Measurements from ENCODE around the gene ADGRB2. TPM values are rescaled to one million over a fixed set of nuclear protein-coding genes. Genes with fewer than 3 reads are reported as not detected.
A peak's percentile ranks its signal among the peaks of the same experiment; 100 is the strongest.

The ADGRB2 gene
- total RNA-seq, 2 donors from 2014 or later: 14.4 to 19.1 TPM

DNA sequence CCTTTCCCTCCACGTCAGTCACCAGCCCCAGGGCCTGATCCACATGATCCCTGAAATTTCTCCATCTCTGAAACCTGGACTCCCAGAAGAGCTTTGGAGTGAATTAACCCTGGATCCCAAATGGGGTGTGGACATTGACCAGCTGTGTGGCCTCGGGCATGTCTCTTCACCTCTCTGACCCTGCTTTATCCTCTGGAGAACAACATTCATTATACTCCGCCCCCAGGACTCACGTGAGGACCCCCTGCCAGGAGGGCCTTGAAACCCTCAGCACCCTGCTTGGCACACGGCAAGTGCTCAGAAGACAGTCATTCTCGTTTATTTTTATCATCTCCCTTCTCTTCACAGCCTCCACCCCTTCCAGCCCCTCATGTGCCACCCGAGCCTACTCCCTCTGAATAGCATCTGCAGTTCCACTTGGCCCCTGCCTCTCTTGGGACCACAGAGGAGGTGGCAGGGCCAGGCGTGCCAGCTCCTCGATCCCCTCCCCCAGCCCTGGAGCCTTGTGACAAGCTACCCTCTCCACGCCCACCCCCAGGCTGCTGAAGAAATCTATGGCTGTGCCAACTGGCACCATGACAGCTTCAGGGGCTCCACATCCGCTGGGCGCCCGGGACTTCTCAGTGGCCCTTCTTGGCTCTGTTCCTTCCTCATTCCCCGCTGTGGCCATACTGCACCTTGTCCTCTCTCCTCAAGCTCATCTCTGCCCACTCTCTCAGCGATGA is 18.0 kb downstream of the ADGRB2 start:
- Histone ChIP-seq H3K27me3 (no peaks in the 10 kb centered on the region), H3K9me3 (no peaks in the 10 kb centered on the region), H3K4me3 (no peak overlapping the region), H3K4me1 (peaks cover 0 to 55% of the 10 kb centered on the region in 2 donors), H3K27ac (peak overlapping the region; percentile 46 to 53), H3K36me3 (no peaks in the 10 kb centered on the region)
- no peak for DNase-seq (ENCODE audit: low spot score)
- TF ChIP-seq, protein P1, sequence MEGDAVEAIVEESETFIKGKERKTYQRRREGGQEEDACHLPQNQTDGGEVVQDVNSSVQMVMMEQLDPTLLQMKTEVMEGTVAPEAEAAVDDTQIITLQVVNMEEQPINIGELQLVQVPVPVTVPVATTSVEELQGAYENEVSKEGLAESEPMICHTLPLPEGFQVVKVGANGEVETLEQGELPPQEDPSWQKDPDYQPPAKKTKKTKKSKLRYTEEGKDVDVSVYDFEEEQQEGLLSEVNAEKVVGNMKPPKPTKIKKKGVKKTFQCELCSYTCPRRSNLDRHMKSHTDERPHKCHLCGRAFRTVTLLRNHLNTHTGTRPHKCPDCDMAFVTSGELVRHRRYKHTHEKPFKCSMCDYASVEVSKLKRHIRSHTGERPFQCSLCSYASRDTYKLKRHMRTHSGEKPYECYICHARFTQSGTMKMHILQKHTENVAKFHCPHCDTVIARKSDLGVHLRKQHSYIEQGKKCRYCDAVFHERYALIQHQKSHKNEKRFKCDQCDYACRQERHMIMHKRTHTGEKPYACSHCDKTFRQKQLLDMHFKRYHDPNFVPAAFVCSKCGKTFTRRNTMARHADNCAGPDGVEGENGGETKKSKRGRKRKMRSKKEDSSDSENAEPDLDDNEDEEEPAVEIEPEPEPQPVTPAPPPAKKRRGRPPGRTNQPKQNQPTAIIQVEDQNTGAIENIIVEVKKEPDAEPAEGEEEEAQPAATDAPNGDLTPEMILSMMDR (IDR thresholded peaks at IDR 0.05): no peak

DNA sequence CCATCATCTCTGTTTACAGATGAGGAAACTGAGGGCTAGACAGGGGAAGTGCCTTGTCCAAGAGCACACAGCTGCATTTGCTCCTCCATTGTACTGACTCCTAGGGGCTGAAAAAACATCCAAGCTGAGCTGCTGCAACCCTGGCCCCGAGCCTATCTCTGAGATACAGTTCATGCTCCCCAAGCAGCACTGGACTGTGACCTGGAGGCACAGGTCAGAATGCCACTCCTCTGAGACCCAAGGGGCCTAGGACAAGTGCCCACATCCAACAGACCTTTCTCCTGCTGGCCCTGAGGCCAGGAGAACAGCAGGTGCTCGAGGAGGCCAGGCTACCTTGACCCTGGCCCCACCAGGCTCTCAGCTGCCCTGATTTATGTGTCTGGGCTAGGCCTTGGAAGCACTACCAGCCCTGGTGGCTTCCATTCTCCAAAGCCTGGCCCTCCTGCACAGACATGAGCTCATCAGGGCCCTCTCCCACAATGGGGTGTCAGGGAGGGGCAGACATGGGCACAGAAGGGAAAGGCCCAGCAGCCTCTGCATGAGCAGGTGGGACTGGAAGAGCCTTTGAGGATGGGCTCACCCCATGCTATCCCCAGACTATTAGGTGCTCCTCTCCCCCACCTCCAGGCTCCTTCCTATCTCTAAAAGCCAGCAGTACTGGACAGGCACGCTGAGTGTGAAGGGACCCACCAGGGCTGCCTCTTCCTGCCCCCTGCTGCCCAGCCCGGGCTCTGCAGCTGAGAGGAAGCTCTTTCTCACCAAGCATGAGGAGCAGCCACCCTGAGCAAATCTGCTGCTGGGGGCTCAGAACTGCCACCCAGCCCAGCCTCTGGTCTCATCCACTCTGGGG is 18.8 kb downstream of the ADGRB2 start:
- H3K9me3 ChIP-seq: no peaks in the 10 kb centered on the region
- no peak overlapping the region for H3K4me3 ChIP-seq
- H3K4me1 ChIP-seq: peaks cover 0 to 47% of the 10 kb centered on the region in 2 donors
- peak overlapping the region in 1 of 2 donors; percentile 46 for H3K27ac ChIP-seq
- peak; percentile 66 for DNase-seq (ENCODE audit: low spot score)
- TF ChIP-seq, protein P1 (IDR thresholded peaks at IDR 0.05): peak; percentile 76 to 83
- H3K27me3 ChIP-seq: no peaks in the 10 kb centered on the region
- no peaks in the 10 kb centered on the region for H3K36me3 ChIP-seq

DNA sequence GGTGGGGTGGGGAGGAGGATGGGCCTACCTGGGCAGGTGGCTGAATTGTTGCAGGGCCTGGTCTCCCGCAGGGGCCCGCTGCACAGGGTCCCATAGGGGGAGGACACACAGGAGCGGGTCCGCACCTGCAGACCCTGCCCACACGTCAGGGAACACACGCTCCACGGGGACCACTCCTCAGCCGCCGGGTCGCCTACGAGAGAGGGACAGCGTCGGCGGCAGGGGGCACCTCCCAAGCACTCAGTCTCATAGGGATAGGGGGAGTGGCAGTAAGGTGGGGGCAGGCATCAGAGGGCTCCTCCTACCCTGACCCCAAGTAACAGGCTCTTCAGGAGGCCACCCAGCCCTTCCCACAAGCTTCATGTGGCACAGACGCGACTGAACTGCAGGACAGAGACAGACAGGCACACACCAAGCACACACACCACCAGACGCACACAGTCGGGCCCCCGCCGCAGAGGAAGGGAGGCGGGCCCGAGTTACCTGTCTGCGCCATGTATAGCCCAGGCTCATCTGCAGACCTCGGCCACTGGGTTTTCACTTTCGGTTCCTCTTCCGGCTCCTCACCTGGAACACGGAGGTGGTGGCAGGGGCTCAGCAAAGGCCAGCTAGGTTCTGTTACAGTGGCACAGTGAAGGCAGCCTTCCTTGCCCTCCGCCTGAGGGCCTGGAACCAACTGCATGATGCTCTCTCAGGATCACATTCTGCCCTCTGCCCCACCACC is 19.8 kb downstream of the ADGRB2 start:
- Histone ChIP-seq H3K36me3 (no peaks in the 10 kb centered on the region), H3K4me3 (no peak overlapping the region), H3K27ac (no peak overlapping the region), H3K9me3 (no peaks in the 10 kb centered on the region), H3K4me1 (peaks cover 0 to 39% of the 10 kb centered on the region in 2 donors), H3K27me3 (no peaks in the 10 kb centered on the region)
- TF ChIP-seq, protein P1 (IDR thresholded peaks at IDR 0.05): no peak
- no peak for DNase-seq (ENCODE audit: low spot score)

DNA sequence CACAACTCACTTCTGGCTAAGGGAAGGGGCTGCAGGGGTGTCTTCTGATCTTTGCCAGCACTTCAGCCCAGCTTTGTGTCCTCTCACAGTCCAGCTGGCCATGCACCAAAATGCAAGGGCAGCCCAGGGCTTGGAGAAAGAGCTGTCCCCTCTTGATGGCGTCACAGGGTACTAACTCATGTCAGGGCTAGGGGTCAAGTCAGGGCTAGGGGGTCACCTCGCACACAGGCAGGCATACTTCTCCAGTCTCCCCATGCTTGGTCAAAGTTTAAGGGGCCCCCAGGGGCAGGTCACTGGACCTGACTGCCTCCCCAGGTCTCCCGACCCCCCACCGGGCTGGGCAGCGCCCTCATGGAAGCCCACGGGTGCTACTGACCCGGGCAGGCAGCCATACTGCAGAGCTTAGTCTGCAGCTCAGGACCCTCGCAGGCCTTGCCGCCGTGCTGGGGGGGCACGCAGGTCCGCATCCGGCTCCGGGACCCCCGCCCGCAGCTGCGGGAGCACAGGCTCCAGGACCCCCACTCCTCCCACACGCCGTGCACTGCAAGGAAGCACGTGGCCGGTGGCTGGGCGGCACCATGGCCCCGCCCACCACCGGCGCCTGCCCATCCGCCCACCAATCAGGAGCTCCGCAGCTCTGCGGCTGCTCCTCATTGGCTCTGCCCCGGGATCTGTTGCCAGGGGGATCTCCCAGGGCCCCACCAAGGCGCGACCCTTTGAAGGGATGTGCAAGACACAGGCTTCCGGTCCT is 21.5 kb downstream of the ADGRB2 start:
- no peak overlapping the region for H3K27ac ChIP-seq

DNA sequence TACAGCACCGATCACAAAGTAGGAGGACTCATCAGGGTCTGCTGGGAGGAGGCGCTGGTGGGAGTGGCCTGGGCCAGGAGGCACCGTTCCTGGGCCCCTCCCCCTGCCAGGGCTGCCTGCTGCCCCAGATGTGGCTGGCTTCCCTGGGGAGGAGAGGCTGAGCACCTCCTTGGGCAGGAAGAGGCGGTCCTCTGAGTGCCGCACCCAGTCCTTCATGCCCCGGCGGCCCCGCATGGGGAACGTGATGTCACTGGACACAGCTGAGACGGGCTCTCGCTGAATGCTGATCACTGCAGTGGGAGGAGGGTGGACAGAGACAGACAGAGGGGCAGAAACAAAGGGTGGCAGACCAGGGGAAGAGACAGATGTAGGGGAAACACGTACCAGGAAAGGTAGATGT is 24.8 kb downstream of the ADGRB2 start:
- TF ChIP-seq, protein P1 (IDR thresholded peaks at IDR 0.05): no peak
- Histone ChIP-seq H3K36me3 (no peaks in the 10 kb centered on the region), H3K27me3 (no peaks in the 10 kb centered on the region), H3K27ac (no peak overlapping the region), H3K9me3 (no peaks in the 10 kb centered on the region), H3K4me1 (no peaks in the 10 kb centered on the region), H3K4me3 (no peak overlapping the region)
- DNase-seq (ENCODE audit: low spot score): no peak

More for the DNA sequence above, 21.5 kb downstream of the ADGRB2 start:
- no peaks in the 10 kb centered on the region for H3K9me3 ChIP-seq
- H3K4me3 ChIP-seq: no peak overlapping the region
- TF ChIP-seq, protein P1 (IDR thresholded peaks at IDR 0.05): no peak
- no peaks in the 10 kb centered on the region for H3K27me3 ChIP-seq
- peaks cover 0 to 22% of the 10 kb centered on the region in 2 donors for H3K4me1 ChIP-seq
- H3K36me3 ChIP-seq: no peaks in the 10 kb centered on the region
- DNase-seq (ENCODE audit: low spot score): no peak
